ENCODE data around the gene HEPN1.

Gene HEPN1

GRCh38 chr11:124884869-124885479 lies 34.1 kb upstream of the HEPN1 start:
- DNase-seq, result no peak

- no peak for DNase-seq
Measured at GRCh38 chr11:124886476-124886875, 32.6 kb upstream of the HEPN1 start.

GRCh38 chr11:124886978-124887666 lies 31.9 kb upstream of the HEPN1 start:
- no peak for DNase-seq

GRCh38 chr11:124887667-124888013 lies 31.4 kb upstream of the HEPN1 start:
- DNase-seq, result no peak

- no peak for DNase-seq
Measured at GRCh38 chr11:124889191-124890091, 29.6 kb upstream of the HEPN1 start.

- no peak for DNase-seq
Measured at GRCh38 chr11:124890151-124890550, 28.9 kb upstream of the HEPN1 start.

- DNase-seq, result no peak
Measured at GRCh38 chr11:124890683-124891372, 28.2 kb upstream of the HEPN1 start.

- DNase-seq, result no peak
Measured at GRCh38 chr11:124891373-124891861, 27.6 kb upstream of the HEPN1 start.

GRCh38 chr11:124892146-124892545 lies 26.9 kb upstream of the HEPN1 start:
- no peak for DNase-seq

- DNase-seq, result no peak
Measured at GRCh38 chr11:124892750-124893454, 26.1 kb upstream of the HEPN1 start.

- no peak for DNase-seq
Measured at GRCh38 chr11:124893781-124894401, 25.2 kb upstream of the HEPN1 start.

- no peak for DNase-seq
Measured at GRCh38 chr11:124894606-124895430, 24.2 kb upstream of the HEPN1 start.

- no peak for DNase-seq
Measured at GRCh38 chr11:124895471-124895971, 23.5 kb upstream of the HEPN1 start.

GRCh38 chr11:124896071-124896750 lies 22.8 kb upstream of the HEPN1 start:
- DNase-seq, result peak; percentile 52

GRCh38 chr11:124896821-124897391 lies 22.1 kb upstream of the HEPN1 start:
- DNase-seq, result no peak

- no peak for DNase-seq
Measured at GRCh38 chr11:124897674-124898262, 21.3 kb upstream of the HEPN1 start, which contains the start of gene ROBO4. Gene ROBO4 (minus strand): TSS chr11:124897865. CDS start chr11:124897795, 70 bp downstream.

GRCh38 chr11:124898263-124898680 lies 20.8 kb upstream of the HEPN1 start:
- DNase-seq, result peak; percentile 91

GRCh38 chr11:124898711-124899110 lies 20.3 kb upstream of the HEPN1 start:
- peak; percentile 77 for DNase-seq
